WTC11 (cell line): Measurements from ENCODE around the gene CLTCL1. TPM values are rescaled to one million over a fixed set of nuclear protein-coding genes. Genes with fewer than 3 reads are reported as not detected.

ENCODE experiments used
- ATAC-seq: fragments of 200-7000 bp; cut with Tn5 transposase; 2 replicates; pipeline ENCODE4 v1.10.0; 2021; ENCODE audit warnings: mild to moderate bottlenecking, moderate library complexity
- CTCF ChIA-PET: fragments of 300-600 bp; sonication (Branson Sonifier 250); formaldehyde crosslinking; loops from one replicate; lab custom pipeline; 2021; ENCODE audit warnings: antibody characterized with exemption; lab: Charles Lee
- POLR2A ChIA-PET: fragments of 350-600 bp; sonication (Branson Sonifier 250); formaldehyde crosslinking; loops from one replicate; lab custom pipeline; 2021; ENCODE audit warnings: antibody characterized with exemption; lab: Charles Lee
- DNase-seq: peaks from one replicate; pipeline ENCODE4 v3.0.0; 2021; ENCODE audit warnings: low spot score
- H3K27ac Mint-ChIP-seq: 2 replicates; pipeline ENCODE4 v1.8.0; 2021; ENCODE audit warnings: mixed read lengths
- H3K27me3 Mint-ChIP-seq: 2 replicates; pipeline ENCODE4 v1.8.0; 2021; ENCODE audit warnings: low read depth, mild to moderate bottlenecking, moderate library complexity, mixed read lengths
- H3K36me3 Mint-ChIP-seq: 2 replicates; pipeline ENCODE4 v1.8.0; 2021; ENCODE audit warnings: mixed read lengths
- H3K4me1 Mint-ChIP-seq: 2 replicates; pipeline ENCODE4 v1.8.0; 2022; ENCODE audit warnings: mixed read lengths
- H3K4me3 Mint-ChIP-seq: 2 replicates; pipeline ENCODE4 v1.8.0; 2021; ENCODE audit warnings: mild to moderate bottlenecking, moderate library complexity, mixed read lengths
- H3K9me3 Mint-ChIP-seq: 2 replicates; pipeline ENCODE4 v1.8.0; 2021; ENCODE audit warnings: mixed read lengths
- ARID4B ChIP-seq: sonication (generic); formaldehyde crosslinking; IDR thresholded peaks from 2 replicates; pipeline ENCODE4 v1.8.0; 2023; ENCODE audit warnings: missing genetic modification reagents, mild to moderate bottlenecking, borderline replicate concordance
- E2F1 ChIP-seq: sonication (generic); formaldehyde crosslinking; IDR thresholded peaks from 2 replicates; pipeline ENCODE4 v1.8.0; 2022; ENCODE audit warnings: mild to moderate bottlenecking, missing genetic modification reagents
- GRHL2 ChIP-seq: fragments of 250-450 bp; sonication (Bioruptor Pico); IDR thresholded peaks from 2 replicates; pipeline ENCODE4 v1.8.0; 2022; ENCODE audit warnings: mild to moderate bottlenecking, moderate library complexity; ENCODE audit not compliant: insufficient replicate concordance, severe bottlenecking
- HMGA2 ChIP-seq: fragments of 250-450 bp; sonication (Bioruptor Pico); IDR thresholded peaks from 2 replicates; pipeline ENCODE4 v1.4.0; 2021; ENCODE audit warnings: mild to moderate bottlenecking, moderate library complexity
- JAZF1 ChIP-seq: fragments of 250-450 bp; sonication (Bioruptor Pico); IDR thresholded peaks from 2 replicates; pipeline ENCODE4 v1.9.0; 2021; ENCODE audit warnings: moderate library complexity, mild to moderate bottlenecking, inconsistent platforms
- KAT7 ChIP-seq: sonication (generic); formaldehyde crosslinking; IDR thresholded peaks from 2 replicates; pipeline ENCODE4 v1.8.1; 2023; ENCODE audit warnings: missing genetic modification reagents, mild to moderate bottlenecking, borderline replicate concordance
- RORB ChIP-seq: fragments of 250-450 bp; sonication (Bioruptor Pico); IDR thresholded peaks from 2 replicates; pipeline ENCODE4 v1.9.0; 2021; ENCODE audit warnings: mild to moderate bottlenecking
- USF2 ChIP-seq: sonication (generic); formaldehyde crosslinking; IDR thresholded peaks from 2 replicates; pipeline ENCODE4 v1.8.1; 2023; ENCODE audit warnings: mild to moderate bottlenecking, missing genetic modification reagents, moderate library complexity
- ZNF138 ChIP-seq: sonication (generic); formaldehyde crosslinking; conservative IDR thresholded peaks from 2 replicates; pipeline ENCODE4 v1.8.1; 2022; ENCODE audit warnings: mild to moderate bottlenecking, moderate library complexity, missing genetic modification reagents
- ZNF219 ChIP-seq: sonication (generic); formaldehyde crosslinking; IDR thresholded peaks from 2 replicates; pipeline ENCODE4 v1.8.0; 2023; ENCODE audit warnings: missing genetic modification reagents, mild to moderate bottlenecking, borderline replicate concordance
- total RNA-seq: library from RNA; stranded (reverse); gene quantifications from 3 replicates; pipeline ENCODE4 v1.2.3, GENCODE V29; 2021
- TF ChIP-seq, protein P1 (sequence below): fragments of 250-450 bp; sonication (Bioruptor Pico); IDR thresholded peaks from 2 replicates; pipeline ENCODE4 v1.9.0; 2021; ENCODE audit warnings: mild to moderate bottlenecking, borderline replicate concordance
- TF ChIP-seq, protein P2 (sequence below): sonication (generic); formaldehyde crosslinking; IDR thresholded peaks from 2 replicates; pipeline ENCODE4 v1.8.0; 2022; ENCODE audit warnings: missing genetic modification reagents
- TF ChIP-seq, protein P3 (sequence below): fragments of 250-450 bp; sonication (Bioruptor Pico); IDR thresholded peaks from 2 replicates; pipeline ENCODE4 v1.9.0; 2021; ENCODE audit warnings: mild to moderate bottlenecking
- TF ChIP-seq, protein P4 (sequence below): fragments of 250-450 bp; sonication (Bioruptor Pico); IDR thresholded peaks from 2 replicates; pipeline ENCODE4 v2.1.2; 2022; ENCODE audit warnings: mild to moderate bottlenecking, moderate library complexity
- TF ChIP-seq, protein P5 (sequence below): sonication (generic); formaldehyde crosslinking; IDR thresholded peaks from 2 replicates; pipeline ENCODE4 v1.8.1; 2022; ENCODE audit warnings: missing genetic modification reagents, borderline replicate concordance

Gene CLTCL1
- total RNA-seq, 1 experiment from 2014 or later = 15.5 TPM

DNA sequence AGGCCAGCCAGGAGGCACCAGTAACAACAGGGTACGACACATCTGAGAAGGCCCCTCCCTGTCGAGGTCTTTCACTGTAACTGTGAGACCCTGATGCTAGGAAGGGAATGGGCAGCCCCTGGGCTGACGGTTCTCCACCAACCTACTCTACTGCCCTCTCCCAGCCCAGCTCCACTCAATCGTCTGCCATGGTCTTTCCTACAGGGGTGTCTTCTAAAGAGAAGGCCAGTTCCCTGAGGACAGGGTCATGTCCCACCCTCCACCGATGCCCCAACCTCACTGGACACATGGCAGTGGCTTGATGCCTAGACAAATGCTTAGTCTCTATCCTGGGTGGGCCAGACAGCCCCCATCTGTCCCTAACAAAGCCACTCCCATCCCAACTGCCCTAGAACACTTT, 67.0 kb downstream of the CLTCL1 start:
- Mint-ChIP-seq H3K27ac (no peak overlapping the region), H3K27me3 (no peaks in the 10 kb centered on the region), H3K4me1 (no peaks in the 10 kb centered on the region), H3K9me3 (peaks cover 22% of the 10 kb centered on the region), H3K36me3 (peaks cover 66% of the 10 kb centered on the region), H3K4me3 (no peak overlapping the region)
- DNase-seq = no peak
- no peak for TF ChIP-seq GRHL2 (CRISPR knock-in tag)
- TF ChIP-seq, protein P1, sequence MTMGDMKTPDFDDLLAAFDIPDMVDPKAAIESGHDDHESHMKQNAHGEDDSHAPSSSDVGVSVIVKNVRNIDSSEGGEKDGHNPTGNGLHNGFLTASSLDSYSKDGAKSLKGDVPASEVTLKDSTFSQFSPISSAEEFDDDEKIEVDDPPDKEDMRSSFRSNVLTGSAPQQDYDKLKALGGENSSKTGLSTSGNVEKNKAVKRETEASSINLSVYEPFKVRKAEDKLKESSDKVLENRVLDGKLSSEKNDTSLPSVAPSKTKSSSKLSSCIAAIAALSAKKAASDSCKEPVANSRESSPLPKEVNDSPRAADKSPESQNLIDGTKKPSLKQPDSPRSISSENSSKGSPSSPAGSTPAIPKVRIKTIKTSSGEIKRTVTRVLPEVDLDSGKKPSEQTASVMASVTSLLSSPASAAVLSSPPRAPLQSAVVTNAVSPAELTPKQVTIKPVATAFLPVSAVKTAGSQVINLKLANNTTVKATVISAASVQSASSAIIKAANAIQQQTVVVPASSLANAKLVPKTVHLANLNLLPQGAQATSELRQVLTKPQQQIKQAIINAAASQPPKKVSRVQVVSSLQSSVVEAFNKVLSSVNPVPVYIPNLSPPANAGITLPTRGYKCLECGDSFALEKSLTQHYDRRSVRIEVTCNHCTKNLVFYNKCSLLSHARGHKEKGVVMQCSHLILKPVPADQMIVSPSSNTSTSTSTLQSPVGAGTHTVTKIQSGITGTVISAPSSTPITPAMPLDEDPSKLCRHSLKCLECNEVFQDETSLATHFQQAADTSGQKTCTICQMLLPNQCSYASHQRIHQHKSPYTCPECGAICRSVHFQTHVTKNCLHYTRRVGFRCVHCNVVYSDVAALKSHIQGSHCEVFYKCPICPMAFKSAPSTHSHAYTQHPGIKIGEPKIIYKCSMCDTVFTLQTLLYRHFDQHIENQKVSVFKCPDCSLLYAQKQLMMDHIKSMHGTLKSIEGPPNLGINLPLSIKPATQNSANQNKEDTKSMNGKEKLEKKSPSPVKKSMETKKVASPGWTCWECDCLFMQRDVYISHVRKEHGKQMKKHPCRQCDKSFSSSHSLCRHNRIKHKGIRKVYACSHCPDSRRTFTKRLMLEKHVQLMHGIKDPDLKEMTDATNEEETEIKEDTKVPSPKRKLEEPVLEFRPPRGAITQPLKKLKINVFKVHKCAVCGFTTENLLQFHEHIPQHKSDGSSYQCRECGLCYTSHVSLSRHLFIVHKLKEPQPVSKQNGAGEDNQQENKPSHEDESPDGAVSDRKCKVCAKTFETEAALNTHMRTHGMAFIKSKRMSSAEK (CRISPR knock-in tag) = no peak
- TF ChIP-seq JAZF1 (CRISPR knock-in tag) = no peak
- TF ChIP-seq ZNF219 (CRISPR knock-in tag) = no peak
- no peak for TF ChIP-seq ARID4B
- TF ChIP-seq KAT7 (CRISPR knock-in tag) = no peak
- TF ChIP-seq E2F1 (CRISPR knock-in tag) = no peak
- TF ChIP-seq, protein P2, sequence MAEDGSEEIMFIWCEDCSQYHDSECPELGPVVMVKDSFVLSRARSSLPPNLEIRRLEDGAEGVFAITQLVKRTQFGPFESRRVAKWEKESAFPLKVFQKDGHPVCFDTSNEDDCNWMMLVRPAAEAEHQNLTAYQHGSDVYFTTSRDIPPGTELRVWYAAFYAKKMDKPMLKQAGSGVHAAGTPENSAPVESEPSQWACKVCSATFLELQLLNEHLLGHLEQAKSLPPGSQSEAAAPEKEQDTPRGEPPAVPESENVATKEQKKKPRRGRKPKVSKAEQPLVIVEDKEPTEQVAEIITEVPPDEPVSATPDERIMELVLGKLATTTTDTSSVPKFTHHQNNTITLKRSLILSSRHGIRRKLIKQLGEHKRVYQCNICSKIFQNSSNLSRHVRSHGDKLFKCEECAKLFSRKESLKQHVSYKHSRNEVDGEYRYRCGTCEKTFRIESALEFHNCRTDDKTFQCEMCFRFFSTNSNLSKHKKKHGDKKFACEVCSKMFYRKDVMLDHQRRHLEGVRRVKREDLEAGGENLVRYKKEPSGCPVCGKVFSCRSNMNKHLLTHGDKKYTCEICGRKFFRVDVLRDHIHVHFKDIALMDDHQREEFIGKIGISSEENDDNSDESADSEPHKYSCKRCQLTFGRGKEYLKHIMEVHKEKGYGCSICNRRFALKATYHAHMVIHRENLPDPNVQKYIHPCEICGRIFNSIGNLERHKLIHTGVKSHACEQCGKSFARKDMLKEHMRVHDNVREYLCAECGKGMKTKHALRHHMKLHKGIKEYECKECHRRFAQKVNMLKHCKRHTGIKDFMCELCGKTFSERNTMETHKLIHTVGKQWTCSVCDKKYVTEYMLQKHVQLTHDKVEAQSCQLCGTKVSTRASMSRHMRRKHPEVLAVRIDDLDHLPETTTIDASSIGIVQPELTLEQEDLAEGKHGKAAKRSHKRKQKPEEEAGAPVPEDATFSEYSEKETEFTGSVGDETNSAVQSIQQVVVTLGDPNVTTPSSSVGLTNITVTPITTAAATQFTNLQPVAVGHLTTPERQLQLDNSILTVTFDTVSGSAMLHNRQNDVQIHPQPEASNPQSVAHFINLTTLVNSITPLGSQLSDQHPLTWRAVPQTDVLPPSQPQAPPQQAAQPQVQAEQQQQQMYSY (CRISPR knock-in tag) = no peak
- no peak for TF ChIP-seq ZNF138 (CRISPR knock-in tag)
- no peak for TF ChIP-seq HMGA2
- no peak for TF ChIP-seq USF2 (CRISPR knock-in tag)
- no peak for TF ChIP-seq RORB (CRISPR knock-in tag)
- TF ChIP-seq, protein P3, sequence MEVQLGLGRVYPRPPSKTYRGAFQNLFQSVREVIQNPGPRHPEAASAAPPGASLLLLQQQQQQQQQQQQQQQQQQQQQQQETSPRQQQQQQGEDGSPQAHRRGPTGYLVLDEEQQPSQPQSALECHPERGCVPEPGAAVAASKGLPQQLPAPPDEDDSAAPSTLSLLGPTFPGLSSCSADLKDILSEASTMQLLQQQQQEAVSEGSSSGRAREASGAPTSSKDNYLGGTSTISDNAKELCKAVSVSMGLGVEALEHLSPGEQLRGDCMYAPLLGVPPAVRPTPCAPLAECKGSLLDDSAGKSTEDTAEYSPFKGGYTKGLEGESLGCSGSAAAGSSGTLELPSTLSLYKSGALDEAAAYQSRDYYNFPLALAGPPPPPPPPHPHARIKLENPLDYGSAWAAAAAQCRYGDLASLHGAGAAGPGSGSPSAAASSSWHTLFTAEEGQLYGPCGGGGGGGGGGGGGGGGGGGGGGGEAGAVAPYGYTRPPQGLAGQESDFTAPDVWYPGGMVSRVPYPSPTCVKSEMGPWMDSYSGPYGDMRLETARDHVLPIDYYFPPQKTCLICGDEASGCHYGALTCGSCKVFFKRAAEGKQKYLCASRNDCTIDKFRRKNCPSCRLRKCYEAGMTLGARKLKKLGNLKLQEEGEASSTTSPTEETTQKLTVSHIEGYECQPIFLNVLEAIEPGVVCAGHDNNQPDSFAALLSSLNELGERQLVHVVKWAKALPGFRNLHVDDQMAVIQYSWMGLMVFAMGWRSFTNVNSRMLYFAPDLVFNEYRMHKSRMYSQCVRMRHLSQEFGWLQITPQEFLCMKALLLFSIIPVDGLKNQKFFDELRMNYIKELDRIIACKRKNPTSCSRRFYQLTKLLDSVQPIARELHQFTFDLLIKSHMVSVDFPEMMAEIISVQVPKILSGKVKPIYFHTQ (CRISPR knock-in tag) = no peak
- TF ChIP-seq, protein P4, sequence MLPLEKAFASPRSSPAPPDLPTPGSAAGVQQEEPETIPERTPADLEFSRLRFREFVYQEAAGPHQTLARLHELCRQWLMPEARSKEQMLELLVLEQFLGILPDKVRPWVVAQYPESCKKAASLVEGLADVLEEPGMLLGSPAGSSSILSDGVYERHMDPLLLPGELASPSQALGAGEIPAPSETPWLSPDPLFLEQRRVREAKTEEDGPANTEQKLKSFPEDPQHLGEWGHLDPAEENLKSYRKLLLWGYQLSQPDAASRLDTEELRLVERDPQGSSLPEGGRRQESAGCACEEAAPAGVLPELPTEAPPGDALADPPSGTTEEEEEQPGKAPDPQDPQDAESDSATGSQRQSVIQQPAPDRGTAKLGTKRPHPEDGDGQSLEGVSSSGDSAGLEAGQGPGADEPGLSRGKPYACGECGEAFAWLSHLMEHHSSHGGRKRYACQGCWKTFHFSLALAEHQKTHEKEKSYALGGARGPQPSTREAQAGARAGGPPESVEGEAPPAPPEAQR (CRISPR knock-in tag) = no peak
- TF ChIP-seq, protein P5, sequence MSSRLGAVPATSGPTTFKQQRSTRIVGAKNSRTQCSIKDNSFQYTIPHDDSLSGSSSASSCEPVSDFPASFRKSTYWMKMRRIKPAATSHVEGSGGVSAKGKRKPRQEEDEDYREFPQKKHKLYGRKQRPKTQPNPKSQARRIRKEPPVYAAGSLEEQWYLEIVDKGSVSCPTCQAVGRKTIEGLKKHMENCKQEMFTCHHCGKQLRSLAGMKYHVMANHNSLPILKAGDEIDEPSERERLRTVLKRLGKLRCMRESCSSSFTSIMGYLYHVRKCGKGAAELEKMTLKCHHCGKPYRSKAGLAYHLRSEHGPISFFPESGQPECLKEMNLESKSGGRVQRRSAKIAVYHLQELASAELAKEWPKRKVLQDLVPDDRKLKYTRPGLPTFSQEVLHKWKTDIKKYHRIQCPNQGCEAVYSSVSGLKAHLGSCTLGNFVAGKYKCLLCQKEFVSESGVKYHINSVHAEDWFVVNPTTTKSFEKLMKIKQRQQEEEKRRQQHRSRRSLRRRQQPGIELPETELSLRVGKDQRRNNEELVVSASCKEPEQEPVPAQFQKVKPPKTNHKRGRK (CRISPR knock-in tag) = no peak
- CTCF ChIA-PET = interaction anchor here (0.6 kb wide), 1 partner anchor 306 kb away, joined by 4 read pairs; no protein-coding TSS in a partner anchor
- POLR2A ChIA-PET = no interaction called here
- ATAC-seq = no peak
